ENCODE results near the gene RRP12. TPM values are rescaled to one million over a fixed set of nuclear protein-coding genes. Genes with fewer than 3 reads are reported as not detected.

Gene RRP12
- total and polyA plus RNA-seq, 2 of the 4 experiments (the other 2 are of a cell fraction) = 21.5 to 23.3 TPM

- H2BK15ac ChIP-seq (ENCODE audit: low read depth, low read length) = no peak overlapping the region
- H3K56ac ChIP-seq (ENCODE audit: extremely low read depth, insufficient read depth, low read length) = no peak overlapping the region
- peaks cover 8% of the 10 kb centered on the region; the same call in 1 of the 2 replicates for H3K9me1 ChIP-seq (ENCODE audit: insufficient read depth, low read length)
- H3K9ac ChIP-seq (ENCODE audit: low read depth, low read length) = no peak overlapping the region
- dilution Hi-C loops (cut with HindIII; ENCODE audit: low sequenced_read_pairs, unreplicated experiment) = no loop called here
- 92% methylated on average over 6 of the region's 10 CpGs; no CpG with 5 or more reads in 1 of the 2 experiments for WGBS, 2 experiments (ENCODE audit: extremely low coverage in 2 of 2, insufficient read length in 1 of 2)
- no peak overlapping the region for H4K5ac ChIP-seq (ENCODE audit: low read depth, low read length)
- H3K4me2 ChIP-seq (ENCODE audit: low read depth, low read length) = no peak overlapping the region
- H4K8ac ChIP-seq (ENCODE audit: low read depth in 2 of 2, low read length in 2 of 2) = no peak overlapping the region
- CTCF ChIA-PET = no interaction called here
- no peak overlapping the region for H3K23ac ChIP-seq (ENCODE audit: low read depth, low read length)
- no peak overlapping the region for H2BK20ac ChIP-seq (ENCODE audit: low read depth, low read length)
- H4K91ac ChIP-seq (ENCODE audit: insufficient read depth, low read depth, low read length) = no peak overlapping the region
- intact Hi-C loops (cut with micrococcal nuclease) = no loop called here
- H3K79me1 ChIP-seq (ENCODE audit: low read depth in 1 of 2, low read length in 2 of 2) = peaks cover 0 to 8% of the 10 kb centered on the region in 2 experiments; a peak in 1 of 4 replicates
- peak overlapping the region; percentile 10 for H2BK5ac ChIP-seq (ENCODE audit: low read depth, low read length, poor library complexity, severe bottlenecking)
- DNase-seq (no peak), ATAC-seq (ENCODE audit: low read depth) (no peak)
- H3K4me1 ChIP-seq (ENCODE audit: control insufficient read depth, insufficient read depth, low read length) = no peaks in the 10 kb centered on the region
- H2AFZ ChIP-seq (replicated peaks; ENCODE audit: low read length, poor library complexity) = peak overlapping the region; percentile 63
- H3K9me3 ChIP-seq (ENCODE audit: control insufficient read depth, insufficient read depth, low read length) = no peaks in the 10 kb centered on the region
- no peak overlapping the region for H3K18ac ChIP-seq (ENCODE audit: low read depth, low read length)
- TF ChIP-seq FOS (IDR thresholded peaks at IDR 0.05; ENCODE audit: low read depth, low read length) = no peak
- TF ChIP-seq, protein P1, sequence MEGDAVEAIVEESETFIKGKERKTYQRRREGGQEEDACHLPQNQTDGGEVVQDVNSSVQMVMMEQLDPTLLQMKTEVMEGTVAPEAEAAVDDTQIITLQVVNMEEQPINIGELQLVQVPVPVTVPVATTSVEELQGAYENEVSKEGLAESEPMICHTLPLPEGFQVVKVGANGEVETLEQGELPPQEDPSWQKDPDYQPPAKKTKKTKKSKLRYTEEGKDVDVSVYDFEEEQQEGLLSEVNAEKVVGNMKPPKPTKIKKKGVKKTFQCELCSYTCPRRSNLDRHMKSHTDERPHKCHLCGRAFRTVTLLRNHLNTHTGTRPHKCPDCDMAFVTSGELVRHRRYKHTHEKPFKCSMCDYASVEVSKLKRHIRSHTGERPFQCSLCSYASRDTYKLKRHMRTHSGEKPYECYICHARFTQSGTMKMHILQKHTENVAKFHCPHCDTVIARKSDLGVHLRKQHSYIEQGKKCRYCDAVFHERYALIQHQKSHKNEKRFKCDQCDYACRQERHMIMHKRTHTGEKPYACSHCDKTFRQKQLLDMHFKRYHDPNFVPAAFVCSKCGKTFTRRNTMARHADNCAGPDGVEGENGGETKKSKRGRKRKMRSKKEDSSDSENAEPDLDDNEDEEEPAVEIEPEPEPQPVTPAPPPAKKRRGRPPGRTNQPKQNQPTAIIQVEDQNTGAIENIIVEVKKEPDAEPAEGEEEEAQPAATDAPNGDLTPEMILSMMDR (conservative IDR thresholded peaks at IDR 0.05; ENCODE audit: low read depth, low read length) = no peak
- TF ChIP-seq CHD1 (IDR thresholded peaks at IDR 0.05; ENCODE audit: low read depth, low read length) = no peak
- no peak for TF ChIP-seq NFE2L2 (IDR thresholded peaks at IDR 0.05; ENCODE audit: low read depth, low read length)
- TF ChIP-seq CEBPB (IDR thresholded peaks at IDR 0.05; ENCODE audit: low read depth, low read length) = no peak
- TF ChIP-seq MAFK (IDR thresholded peaks at IDR 0.05; ENCODE audit: low read depth, low read length) = no peak
- TF ChIP-seq, protein P2, sequence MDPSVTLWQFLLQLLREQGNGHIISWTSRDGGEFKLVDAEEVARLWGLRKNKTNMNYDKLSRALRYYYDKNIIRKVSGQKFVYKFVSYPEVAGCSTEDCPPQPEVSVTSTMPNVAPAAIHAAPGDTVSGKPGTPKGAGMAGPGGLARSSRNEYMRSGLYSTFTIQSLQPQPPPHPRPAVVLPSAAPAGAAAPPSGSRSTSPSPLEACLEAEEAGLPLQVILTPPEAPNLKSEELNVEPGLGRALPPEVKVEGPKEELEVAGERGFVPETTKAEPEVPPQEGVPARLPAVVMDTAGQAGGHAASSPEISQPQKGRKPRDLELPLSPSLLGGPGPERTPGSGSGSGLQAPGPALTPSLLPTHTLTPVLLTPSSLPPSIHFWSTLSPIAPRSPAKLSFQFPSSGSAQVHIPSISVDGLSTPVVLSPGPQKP (IDR thresholded peaks at IDR 0.05; ENCODE audit: borderline replicate concordance, low read depth, low read length) = no peak
- TF ChIP-seq RFX5 (IDR thresholded peaks at IDR 0.05; ENCODE audit: low read depth, low read length) = no peak
- no peak for TF ChIP-seq SMC3 (IDR thresholded peaks at IDR 0.05; ENCODE audit: low read depth, low read length)
- no peak for TF ChIP-seq RAD21 (IDR thresholded peaks at IDR 0.05; ENCODE audit: low read length)
- no peak for TF ChIP-seq POLR2A (IDR thresholded peaks at IDR 0.05; ENCODE audit: low read depth, low read length)
- no peak for TF ChIP-seq MAZ (IDR thresholded peaks at IDR 0.05; ENCODE audit: borderline replicate concordance, low read depth, low read length)
- no peak for TF ChIP-seq BHLHE40 (IDR thresholded peaks at IDR 0.05; ENCODE audit: low read depth, low read length)
- no peak for TF ChIP-seq MXI1 (IDR thresholded peaks at IDR 0.05; ENCODE audit: borderline replicate concordance, low read depth, low read length)
- TF ChIP-seq RCOR1 (IDR thresholded peaks at IDR 0.05; ENCODE audit: insufficient replicate concordance, low read length) = no peak
- TF ChIP-seq USF2 (IDR thresholded peaks at IDR 0.05; ENCODE audit: low read depth, low read length) = no peak
- no peak overlapping the region; the same call in 1 of the 2 replicates for H3K14ac ChIP-seq (replicated peaks; ENCODE audit: low read depth, low read length)
- POLR2A ChIA-PET (ENCODE audit: unreplicated experiment) = no interaction called here
- H3K27ac ChIP-seq (ENCODE audit: insufficient read depth, low read length) = no peak overlapping the region
- in situ Hi-C loops (cut with MboI; ENCODE audit: low sequenced_read_pairs) = no loop called here
- no peak overlapping the region for H2BK120ac ChIP-seq (ENCODE audit: low read depth, low read length)
- H2AK5ac ChIP-seq (ENCODE audit: low read depth, low read length) = 0 out of 2 replicates have a peak overlapping the region, but pooled peaks have one; percentile 24
- H4K20me1 ChIP-seq (ENCODE audit: insufficient read depth, low read length) = no peaks in the 10 kb centered on the region
- H3K27me3 ChIP-seq (ENCODE audit: control insufficient read depth, insufficient read depth, low read length) = no peaks in the 10 kb centered on the region
- BruUV-seq (replicated peaks) = no TSS peak
- H3K36me3 ChIP-seq (ENCODE audit: control insufficient read depth, insufficient read depth, low read length) = no peaks in the 10 kb centered on the region
- no peak overlapping the region; the same call in 1 of the 2 replicates for H3K4ac ChIP-seq (ENCODE audit: low read depth, low read length)
- H2AK9ac ChIP-seq (replicated peaks; ENCODE audit: low read depth, low read length, poor library complexity) = peak overlapping the region; percentile 72
- no peak overlapping the region for H3K4me3 ChIP-seq (ENCODE audit: insufficient read depth, low read depth, low read length)
Observed at GRCh38 chr10:97412891-97413304, 11.8 kb upstream of the RRP12 start.

All from IMR-90 (cell line).